NCI-H69 (cell line): ENCODE measurements around the gene APP.
A peak's percentile ranks its signal among the peaks of the same experiment; 100 is the strongest.

Experiments
- DNase-seq: peaks from one replicate; lab custom pipeline; 2025; lab: John Stamatoyannopoulos, UW

Gene APP

GRCh38 chr21:25862596-25862995, 308.0 kb downstream of the APP start:
- DNase-seq: peak; percentile 56

GRCh38 chr21:25862112-25862511, 308.5 kb downstream of the APP start:
- DNase-seq: peak; percentile 10

DNA sequence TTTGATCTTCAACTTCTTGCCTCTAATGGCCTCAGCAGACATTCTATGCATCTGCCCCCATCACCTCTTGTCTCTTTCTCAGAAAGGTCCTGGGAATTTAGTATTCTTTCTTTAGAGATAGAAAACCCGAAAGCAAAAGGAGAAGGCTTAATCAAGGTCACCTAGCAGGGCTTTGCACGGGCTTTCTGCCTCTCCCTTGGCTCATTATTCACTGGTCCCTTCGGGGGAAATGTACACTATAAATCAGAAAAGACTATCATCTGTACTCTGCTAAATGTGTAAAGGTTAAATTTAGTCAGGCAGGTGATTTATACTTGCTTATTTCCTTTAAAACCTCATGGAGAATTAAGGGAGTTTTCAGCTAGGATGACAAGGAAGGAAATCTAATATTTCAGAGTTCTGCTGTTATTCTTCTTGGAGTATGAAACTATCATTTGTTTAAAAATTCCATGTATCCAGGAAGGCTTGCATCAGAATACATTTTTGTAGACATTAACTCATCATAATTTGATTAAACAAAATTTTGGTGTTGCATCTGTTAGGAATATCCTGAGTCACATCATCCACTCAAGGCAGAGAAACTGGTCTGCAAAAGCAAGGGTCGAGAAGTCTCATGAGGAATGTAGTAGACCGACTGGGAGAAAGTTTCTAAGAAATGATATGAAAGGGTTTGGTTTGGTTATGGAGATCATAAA, 311.2 kb downstream of the APP start:
- peak; percentile 11 for DNase-seq

GRCh38 chr21:25858325-25858724, 312.2 kb downstream of the APP start:
- peak; percentile 96 for DNase-seq

DNA sequence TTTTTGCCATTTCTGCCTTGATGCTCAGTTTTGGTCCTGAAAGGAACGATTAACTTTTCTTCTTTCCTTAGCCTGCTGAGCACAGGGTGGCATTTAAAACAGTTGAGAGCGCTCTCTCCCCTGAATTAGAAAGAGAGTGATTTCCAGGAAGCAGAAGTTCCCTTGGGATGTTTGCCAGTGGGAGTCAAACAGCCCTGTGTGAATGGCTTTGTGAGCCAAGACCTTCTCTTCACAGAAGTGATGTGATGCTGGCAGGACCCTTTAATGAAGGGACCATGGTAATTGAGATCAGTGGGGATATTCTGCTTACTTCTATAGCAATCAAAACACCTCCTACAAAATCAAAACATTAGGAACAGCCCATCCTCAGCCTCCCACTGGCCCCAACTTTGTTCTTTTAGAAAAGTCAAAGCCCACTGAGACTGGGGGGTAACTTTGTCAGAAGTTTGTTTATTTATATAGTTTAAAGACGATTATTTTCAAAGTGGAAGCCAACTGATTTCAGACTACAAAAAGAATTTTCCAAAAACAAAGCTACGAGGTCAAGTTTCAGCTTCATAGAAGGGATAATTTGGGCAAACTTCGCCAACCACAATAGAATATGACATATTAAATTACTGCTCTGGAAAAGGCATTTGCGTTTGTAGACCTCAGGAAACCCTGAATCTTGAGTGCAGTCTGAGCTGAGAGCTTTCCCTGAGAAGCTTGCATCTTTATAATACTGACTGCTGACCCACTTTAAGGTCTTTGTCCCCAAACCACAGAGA, 313.1 kb downstream of the APP start:
- DNase-seq: peak; percentile 71

DNA sequence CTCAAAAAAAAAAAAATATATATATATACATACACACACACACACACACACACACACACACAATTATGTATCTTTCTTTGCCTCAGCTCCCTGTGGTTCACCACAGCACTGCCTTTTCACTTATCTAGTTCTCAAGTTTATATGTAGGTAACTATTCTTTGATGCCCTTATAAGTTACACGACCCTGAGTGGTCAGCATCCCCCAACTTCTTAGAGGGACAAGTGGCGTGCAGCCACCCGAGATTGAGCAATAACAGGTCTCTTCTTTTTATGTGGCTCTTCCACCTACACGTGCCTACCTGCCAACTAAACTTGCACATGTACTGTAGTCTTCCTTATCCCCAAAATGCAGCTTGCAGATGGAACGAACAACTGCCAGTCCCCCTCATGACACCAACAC, 315.0 kb downstream of the APP start:
- no peak for DNase-seq

- DNase-seq: peak; percentile 19
Measured at GRCh38 chr21:25850126-25850842, 320.3 kb downstream of the APP start.

DNA sequence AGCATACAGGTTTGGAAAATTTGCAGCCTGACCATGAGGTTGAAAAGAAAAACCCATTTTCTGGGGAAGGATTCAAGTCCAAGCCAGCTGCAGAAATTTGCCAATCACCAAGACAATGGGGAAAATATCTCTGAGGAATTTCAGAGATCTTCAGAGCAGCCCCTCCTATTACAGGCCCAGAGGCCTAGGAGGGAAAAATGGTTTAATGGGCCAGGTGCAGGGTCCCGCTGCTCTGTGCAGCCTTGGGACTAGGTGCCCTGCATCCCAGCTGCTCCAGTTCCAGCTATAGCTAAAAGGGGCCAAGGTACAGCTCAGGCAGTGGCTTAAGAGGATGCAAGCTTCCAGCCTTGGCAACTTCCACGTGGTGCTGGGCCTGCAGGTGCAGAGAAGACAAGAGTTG, 322.3 kb downstream of the APP start:
- DNase-seq: no peak

DNA sequence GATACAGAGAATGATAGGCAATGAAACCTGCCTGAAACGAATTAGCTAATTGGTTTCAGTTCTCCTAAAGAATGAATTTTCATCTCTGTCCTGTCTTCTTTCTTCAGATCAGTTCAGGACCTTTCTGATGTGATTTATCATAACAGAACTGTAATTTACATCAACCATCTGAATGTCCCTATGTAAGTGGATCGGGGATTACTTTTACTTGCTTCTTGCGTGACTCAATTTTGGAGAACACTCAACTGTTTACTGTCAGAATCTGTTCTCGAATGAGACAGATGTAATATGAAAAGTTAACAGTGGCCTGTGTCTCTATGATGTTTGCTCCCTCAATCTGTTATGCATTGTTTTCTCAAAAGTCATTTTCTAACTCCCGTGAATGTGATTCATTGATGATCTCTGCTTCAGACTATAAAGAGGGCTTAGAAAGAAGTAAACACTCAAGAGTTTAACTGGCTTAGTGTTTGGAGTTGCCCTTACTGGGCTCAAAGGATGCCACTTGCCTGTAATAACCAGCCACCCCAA, 324.8 kb downstream of the APP start:
- DNase-seq: no peak

DNA sequence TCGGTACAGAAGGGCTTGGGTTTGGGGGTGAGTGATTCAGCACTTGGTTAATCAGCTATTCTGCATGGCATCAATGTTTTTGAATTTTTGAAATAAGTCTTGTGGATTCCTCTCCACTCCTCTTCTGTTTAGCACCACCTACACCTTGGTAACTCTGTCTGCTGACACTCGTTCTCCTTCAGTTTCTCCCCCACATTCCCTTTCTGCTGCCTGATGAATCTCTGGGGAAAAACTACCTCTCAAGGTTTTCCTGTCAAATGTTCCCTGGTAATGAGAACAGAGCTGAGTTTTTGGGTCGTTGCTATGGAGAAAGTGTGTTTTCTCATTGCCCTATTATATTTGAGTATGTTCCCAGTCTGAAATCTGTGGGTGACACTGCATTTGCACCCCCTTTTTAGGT, 327.6 kb downstream of the APP start:
- DNase-seq: no peak

DNA sequence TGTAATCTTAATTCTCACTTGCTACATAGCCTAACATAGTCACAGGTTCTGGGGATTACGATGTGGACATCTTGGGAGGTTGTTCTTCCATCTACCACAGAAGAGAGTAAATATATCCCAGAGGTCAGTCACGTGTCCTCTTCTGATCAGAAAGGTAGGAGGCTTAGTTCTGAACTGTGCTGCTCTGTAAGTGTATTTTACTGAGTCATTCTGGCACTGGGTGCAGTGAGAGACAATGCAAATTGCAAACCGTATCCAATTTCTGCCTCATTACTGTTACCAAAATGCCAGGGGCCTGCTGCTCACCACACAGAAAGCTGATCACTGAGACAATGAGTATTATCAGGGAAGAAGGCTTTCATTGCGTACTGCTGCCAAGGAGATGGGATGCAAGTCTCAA, 331.8 kb downstream of the APP start:
- DNase-seq: peak; percentile 75

- no peak for DNase-seq
Measured at GRCh38 chr21:25837533-25838265, 332.9 kb downstream of the APP start.

GRCh38 chr21:25836396-25836795, 334.2 kb downstream of the APP start:
- no peak for DNase-seq

DNA sequence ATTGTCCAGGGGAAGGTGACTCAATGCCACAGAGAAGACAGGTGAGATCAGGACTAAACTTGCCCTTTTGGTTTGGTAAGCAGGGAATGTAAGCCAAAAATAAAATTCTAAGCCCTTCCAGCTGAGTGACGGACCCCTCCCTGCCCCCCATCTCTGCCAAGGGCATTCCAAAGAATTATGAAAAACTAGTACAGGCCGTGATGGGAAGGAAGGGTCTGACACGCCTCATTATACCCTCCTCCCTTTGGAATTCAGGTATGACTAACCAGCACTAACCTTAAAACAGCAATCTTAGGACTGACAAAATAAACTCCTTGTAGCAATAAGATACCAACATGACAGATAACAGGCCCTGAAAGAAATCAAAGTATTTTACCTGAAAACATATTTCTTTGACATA, 336.2 kb downstream of the APP start:
- DNase-seq: no peak

DNA sequence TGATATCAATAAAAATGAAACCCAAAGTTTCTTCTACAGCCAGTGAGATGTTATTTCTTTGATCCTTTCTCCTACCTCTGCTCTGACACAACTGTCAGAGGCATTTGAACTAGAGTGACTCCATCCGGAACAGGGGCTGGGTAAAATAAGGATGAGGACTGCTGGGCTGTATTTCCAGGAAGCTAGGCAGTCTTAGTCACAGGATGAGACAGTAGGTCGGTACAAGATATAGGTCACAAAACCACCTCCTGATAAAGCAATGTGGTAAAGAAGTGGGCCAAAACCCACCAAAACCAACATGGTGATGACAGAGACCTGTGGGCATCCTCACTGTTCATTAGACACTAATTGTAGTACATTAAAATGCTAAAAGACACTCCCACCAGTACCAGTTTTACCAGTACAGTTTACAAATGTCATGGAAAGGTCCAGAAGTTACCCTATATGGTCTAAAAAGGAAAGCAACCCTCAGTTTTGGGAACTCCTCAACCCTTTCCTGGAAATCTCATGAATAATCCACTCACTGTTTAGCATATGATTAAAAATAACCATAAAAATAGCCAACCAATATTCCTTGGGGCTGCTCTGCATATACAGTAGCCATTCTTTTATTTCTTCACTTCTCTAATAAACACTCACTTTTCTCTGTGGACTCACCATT, 339.1 kb downstream of the APP start:
- no peak for DNase-seq
